SK-N-SH (cell line): ENCODE results near the gene PRDX5.

Source experiments
- CTCF ChIP-seq: fragments of 200-600 bp; sonication (generic); IDR thresholded peaks from 2 replicates; pipeline ENCODE4 v1.6.1; 2017; ENCODE audit warnings: antibody characterized with exemption, mild to moderate bottlenecking, moderate library complexity
- EP300 ChIP-seq, 2 experiments: IDR thresholded peaks; 2 replicates each; pipeline versions ENCODE4 v1.4.0 to v1.6.1; 2012; ENCODE audit warnings: borderline replicate concordance in 1 of 2, low read depth in 1 of 2, low read length in 1 of 2
- GABPA ChIP-seq: IDR thresholded peaks from 2 replicates; pipeline ENCODE4 v1.4.0; 2012; ENCODE audit warnings: low read depth, mild to moderate bottlenecking
- JUND ChIP-seq: IDR thresholded peaks from 2 replicates; pipeline ENCODE4 v1.4.0; 2012
- MAX ChIP-seq: IDR thresholded peaks from 2 replicates; pipeline ENCODE4 v1.4.0; 2012; ENCODE audit warnings: low read depth
- MXI1 ChIP-seq: IDR thresholded peaks from 2 replicates; pipeline ENCODE4 v1.6.1; 2012; ENCODE audit warnings: mild to moderate bottlenecking, low read depth, low read length, improper control_type of control experiment
- POLR2AphosphoS5 ChIP-seq: IDR thresholded peaks from 2 replicates; pipeline ENCODE4 v1.6.1; 2012; ENCODE audit warnings: low read depth, low read length
- RAD21 ChIP-seq: IDR thresholded peaks from 2 replicates; pipeline ENCODE4 v1.6.1; 2012; ENCODE audit warnings: mild to moderate bottlenecking, low read length
- REST ChIP-seq: IDR thresholded peaks from 2 replicates; pipeline ENCODE4 v1.6.1; 2012; ENCODE audit warnings: mild to moderate bottlenecking, low read depth, low read length, moderate library complexity
- TAF1 ChIP-seq: IDR thresholded peaks from 2 replicates; pipeline ENCODE4 v1.6.1; 2012; ENCODE audit warnings: low read depth, mild to moderate bottlenecking, low read length, moderate library complexity, borderline replicate concordance
- USF2 ChIP-seq: fragments of 150-350 bp; IDR thresholded peaks from 2 replicates; pipeline ENCODE4 v1.6.1; 2017; ENCODE audit warnings: antibody characterized with exemption, low read length, low read depth, borderline replicate concordance
- YY1 ChIP-seq: IDR thresholded peaks from 2 replicates; pipeline ENCODE4 v1.4.0; 2012; ENCODE audit warnings: low read depth, mild to moderate bottlenecking
- TF ChIP-seq, protein P1 (sequence below): IDR thresholded peaks from 2 replicates; pipeline ENCODE4; 2012
- TF ChIP-seq, protein P2 (sequence below): fragments of 150-350 bp; IDR thresholded peaks from 2 replicates; pipeline ENCODE4 v1.6.1; 2016; ENCODE audit warnings: mild to moderate bottlenecking, low read depth, low read length

DNA sequence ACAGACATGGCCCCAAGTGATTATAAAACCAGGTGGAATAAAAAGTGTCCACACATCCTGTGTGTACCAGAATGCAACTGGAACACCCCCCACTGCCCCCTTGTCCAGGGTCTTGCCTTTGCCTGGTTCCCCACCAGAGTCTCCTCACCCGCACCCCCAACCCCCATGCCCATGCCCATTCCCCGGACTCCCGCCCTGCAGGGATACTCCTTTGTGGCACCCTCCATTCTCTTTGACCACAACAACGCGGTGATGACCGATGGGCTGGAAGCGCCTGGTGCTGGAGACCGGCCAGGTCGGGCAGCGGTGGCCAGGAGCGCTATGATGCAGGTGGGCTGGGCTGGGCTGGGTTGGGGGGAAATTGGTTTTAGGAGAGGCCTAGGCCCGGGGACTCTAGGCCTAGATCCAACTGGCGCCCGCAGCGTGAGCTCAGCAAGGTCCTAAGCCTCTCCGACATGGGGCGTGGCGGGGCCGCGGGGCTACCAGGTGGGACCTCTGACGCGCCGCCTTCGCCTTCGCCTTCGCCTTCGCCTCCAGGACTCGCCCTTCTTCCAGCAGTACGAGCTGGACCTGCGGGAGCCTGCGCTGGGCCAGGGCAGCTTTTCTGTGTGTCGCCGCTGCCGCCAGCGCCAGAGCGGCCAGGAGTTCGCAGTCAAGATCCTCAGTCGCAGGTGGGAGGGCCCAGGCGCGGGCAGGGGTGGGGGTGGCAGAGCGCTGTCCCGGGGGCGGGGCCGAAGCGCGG, 50.2 kb downstream of the PRDX5 start:
- TF ChIP-seq YY1 (no peak), JUND (no peak), GABPA (no peak), CTCF (no peak), MXI1 (no peak), REST (no peak), TAF1 (no peak), EP300 (IDR thresholded peaks at IDR 0.05; ENCODE audit: borderline replicate concordance in 1 of 2, low read depth in 1 of 2, low read length in 1 of 2) (no peak), USF2 (no peak), POLR2AphosphoS5 (no peak), MAX (no peak), RAD21 (no peak)
- TF ChIP-seq, protein P1, sequence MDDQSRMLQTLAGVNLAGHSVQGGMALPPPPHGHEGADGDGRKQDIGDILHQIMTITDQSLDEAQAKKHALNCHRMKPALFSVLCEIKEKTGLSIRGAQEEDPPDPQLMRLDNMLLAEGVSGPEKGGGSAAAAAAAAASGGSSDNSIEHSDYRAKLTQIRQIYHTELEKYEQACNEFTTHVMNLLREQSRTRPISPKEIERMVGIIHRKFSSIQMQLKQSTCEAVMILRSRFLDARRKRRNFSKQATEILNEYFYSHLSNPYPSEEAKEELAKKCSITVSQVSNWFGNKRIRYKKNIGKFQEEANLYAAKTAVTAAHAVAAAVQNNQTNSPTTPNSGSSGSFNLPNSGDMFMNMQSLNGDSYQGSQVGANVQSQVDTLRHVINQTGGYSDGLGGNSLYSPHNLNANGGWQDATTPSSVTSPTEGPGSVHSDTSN: no peak
- TF ChIP-seq, protein P2, sequence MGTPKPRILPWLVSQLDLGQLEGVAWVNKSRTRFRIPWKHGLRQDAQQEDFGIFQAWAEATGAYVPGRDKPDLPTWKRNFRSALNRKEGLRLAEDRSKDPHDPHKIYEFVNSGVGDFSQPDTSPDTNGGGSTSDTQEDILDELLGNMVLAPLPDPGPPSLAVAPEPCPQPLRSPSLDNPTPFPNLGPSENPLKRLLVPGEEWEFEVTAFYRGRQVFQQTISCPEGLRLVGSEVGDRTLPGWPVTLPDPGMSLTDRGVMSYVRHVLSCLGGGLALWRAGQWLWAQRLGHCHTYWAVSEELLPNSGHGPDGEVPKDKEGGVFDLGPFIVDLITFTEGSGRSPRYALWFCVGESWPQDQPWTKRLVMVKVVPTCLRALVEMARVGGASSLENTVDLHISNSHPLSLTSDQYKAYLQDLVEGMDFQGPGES: no peak
